ENCODE results near the gene CALCB.

Gene CALCB

DNA sequence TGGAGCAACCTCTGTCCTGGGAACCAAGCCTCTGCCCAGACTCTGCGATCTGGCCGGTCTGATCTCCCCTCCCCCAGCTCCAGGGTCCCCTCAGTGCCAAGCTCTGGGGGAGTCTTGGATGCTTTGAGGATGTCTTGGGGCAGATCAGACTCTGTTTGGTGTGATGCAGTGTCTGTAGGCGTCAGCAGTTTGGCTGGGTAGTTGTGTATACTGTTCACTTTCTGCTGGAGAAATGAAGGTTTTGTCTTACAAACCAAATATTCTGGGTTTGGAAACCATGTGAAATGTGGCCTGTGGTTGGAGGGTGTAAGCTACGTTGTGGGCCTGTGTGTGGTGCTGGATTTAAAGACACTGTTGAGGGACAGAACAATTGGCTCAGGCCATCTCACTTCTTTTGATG lies 46.0 kb downstream of the CALCB start:
- no peak for DNase-seq

DNA sequence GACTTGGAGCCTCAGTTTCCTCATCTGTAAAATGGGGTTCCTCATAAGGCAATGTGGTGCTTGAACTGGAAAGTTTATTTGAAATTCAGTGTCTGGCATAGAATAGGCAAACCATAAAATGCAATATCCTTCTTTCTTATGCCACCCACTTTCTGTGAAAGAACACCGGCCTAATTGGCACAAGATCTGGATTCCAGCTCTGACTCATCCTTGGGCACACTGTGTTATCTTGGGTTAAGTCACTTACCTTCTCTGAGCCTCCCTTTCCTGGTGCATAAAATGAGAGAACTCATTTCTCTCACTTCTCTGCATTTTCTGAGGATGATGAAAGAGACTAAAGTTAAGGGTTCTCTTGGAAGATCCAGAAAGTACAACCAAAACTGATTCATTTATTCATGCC lies 46.4 kb downstream of the CALCB start:
- DNase-seq = no peak

DNA sequence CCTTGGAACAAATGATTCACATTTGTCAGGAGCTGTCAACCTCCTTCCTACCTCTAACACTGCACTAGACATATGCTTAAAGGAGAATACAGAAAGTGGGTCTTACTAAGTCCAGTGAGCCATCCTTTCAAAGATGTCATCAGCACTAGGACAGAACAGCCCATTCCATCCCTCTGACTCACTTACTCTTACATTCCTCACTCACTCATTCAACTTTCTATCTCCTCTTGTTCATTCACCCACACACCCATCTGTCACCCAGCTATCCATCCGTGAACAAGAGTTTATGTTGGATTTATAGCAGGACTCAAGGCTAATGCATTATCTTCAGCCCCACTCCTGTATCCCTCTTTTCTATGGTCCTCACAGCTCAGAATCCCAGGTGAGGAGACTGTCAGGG lies 50.5 kb downstream of the CALCB start:
- no peak for DNase-seq

DNA sequence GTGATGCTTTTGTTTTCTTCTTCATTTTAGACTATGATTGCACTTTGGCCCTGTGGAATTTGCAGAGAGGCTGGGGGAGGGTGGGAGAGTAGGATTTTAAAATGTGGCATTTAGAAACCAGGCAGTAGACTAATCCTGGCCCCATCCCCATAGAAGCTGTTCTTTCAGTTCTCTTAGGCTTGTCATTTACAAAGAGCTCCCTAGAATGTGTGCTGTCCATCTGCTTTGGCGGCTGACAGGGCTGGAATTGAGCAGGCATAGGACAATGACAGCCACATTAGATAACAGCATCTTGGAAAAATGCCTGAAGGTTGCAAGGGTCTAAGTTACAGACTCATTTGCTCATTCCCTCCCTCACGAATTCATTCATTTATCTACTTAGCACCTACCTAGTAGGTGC lies 51.1 kb downstream of the CALCB start:
- no peak for DNase-seq

DNA sequence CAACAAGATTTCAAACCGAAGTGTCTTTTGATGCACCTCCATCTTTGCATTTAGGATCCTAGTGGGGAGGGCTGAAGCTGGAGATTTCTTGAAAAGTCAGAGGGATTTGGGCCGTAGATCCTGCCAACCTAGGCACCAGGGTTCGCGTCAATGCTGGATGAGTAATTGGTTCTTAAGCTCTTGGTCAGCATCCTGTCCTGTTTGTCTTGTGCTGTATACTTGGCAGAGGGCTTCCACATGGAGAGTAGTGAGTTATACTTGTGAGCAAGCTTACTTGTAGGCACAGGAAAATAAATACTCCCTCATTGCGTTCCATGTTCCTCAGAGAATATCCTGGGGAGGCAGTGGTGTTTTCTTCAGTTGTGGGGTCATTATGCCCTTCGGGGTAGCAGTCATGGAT lies 53.9 kb downstream of the CALCB start:
- no peak for DNase-seq

Data from RPMI8226 (cell line).